PC-3 (cell line): Measurements from ENCODE around the gene ADAMTS9.

Experiments used
- EZH2 ChIP-seq: fragments of 300-600 bp; sonication (generic); IDR thresholded peaks from one replicate; pipeline ENCODE4 v1.6.1; 2017; ENCODE audit warnings: antibody characterized with exemption, mild to moderate bottlenecking, low read length; ENCODE audit not compliant: unreplicated experiment
- TF ChIP-seq, protein P1 (sequence below): fragments of 300-600 bp; sonication (generic); conservative IDR thresholded peaks from 2 replicates; pipeline ENCODE4 v1.5.1; 2017; ENCODE audit warnings: antibody characterized with exemption, low read depth, mild to moderate bottlenecking, low read length

DNA sequence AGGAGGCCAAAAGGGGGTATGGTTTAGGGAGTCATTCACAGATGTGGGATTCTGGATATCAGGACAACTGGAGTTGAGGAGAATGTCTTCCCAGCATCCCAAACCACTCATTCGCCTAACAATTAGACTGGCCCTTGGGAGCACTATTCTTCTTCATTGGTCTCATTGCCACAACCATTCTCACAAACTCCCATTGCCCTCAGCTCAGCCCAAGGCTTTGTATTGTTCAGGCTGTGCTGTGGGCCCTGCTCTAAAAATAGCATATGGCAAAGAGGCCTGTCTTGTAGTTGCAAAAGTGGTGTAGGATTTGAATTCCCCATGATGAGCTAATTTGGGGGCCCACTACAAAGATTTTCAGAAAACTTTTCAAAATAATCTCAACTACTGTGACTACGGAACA, 6.3 kb upstream of the ADAMTS9 start:
- TF ChIP-seq, protein P1, sequence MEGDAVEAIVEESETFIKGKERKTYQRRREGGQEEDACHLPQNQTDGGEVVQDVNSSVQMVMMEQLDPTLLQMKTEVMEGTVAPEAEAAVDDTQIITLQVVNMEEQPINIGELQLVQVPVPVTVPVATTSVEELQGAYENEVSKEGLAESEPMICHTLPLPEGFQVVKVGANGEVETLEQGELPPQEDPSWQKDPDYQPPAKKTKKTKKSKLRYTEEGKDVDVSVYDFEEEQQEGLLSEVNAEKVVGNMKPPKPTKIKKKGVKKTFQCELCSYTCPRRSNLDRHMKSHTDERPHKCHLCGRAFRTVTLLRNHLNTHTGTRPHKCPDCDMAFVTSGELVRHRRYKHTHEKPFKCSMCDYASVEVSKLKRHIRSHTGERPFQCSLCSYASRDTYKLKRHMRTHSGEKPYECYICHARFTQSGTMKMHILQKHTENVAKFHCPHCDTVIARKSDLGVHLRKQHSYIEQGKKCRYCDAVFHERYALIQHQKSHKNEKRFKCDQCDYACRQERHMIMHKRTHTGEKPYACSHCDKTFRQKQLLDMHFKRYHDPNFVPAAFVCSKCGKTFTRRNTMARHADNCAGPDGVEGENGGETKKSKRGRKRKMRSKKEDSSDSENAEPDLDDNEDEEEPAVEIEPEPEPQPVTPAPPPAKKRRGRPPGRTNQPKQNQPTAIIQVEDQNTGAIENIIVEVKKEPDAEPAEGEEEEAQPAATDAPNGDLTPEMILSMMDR: no peak
- TF ChIP-seq EZH2: no peak
